SH-SY5Y (cell line): ENCODE measurements around the gene MR1.

Experiments used
- GATA2 ChIP-seq: IDR thresholded peaks from 2 replicates; pipeline ENCODE4 v1.6.1; 2011; ENCODE audit warnings: mild to moderate bottlenecking, low read depth, low read length
- GATA3 ChIP-seq: IDR thresholded peaks from 2 replicates; pipeline ENCODE4 v1.6.1; 2011; ENCODE audit warnings: low read depth, mild to moderate bottlenecking, low read length, moderate library complexity

MR1 gene

DNA sequence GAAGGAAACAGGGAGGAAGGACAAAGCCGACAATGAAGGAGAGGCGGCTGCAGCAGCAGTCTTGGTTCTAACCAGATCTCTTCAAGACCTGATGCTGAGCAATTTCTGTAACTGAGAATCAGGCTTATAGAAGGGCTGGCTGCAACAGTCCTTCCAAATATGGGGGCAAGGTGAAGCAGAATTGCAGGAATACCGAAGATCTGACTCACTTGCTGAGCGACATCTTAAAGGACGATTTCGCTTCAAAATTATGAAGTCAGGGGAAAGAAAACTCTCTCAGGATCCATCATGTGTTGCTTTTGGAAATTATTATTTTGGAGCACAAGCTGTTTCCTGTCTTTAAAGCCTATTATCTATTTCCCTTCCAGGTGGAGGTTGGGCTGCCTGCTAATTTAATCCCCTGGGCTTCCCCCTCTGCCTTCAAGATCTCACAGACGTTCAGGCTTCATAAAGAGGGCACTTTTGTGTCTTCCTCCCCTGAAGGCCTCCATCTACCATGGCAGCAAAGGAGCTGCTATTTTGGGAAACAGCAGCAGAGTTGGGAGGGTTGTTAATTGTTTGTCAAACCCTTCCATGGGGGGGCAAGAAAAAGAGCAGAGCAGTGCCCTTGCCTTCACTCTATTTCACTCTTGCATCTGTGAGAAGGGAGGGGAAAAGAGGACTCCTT lies 43.9 kb downstream of the MR1 start:
- no peak for TF ChIP-seq GATA2
- TF ChIP-seq GATA3: no peak

GRCh38 chr1:181079382-181079781 lies 45.6 kb downstream of the MR1 start:
- TF ChIP-seq GATA2 (no peak), GATA3 (no peak)

DNA sequence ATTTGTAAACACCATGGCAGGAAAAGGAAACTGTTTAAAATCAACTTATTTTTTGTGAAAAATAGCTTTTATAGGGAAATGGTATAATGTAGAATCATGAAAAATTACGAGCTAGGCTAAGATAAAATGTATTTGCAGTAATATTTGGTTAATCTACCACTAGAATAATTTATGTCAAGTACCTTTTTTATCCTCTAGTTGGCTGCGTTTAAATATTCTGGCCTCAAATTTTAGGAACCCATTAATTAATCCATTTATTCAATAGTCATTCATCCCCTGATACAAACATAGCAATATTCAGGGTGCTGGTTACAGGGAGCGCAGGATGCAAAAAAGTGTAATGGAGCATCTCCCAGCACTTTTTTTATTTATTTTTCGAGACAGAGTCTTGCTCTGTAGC lies 46.1 kb downstream of the MR1 start:
- TF ChIP-seq GATA3: no peak
- no peak for TF ChIP-seq GATA2

GRCh38 chr1:181080556-181080955 lies 46.8 kb downstream of the MR1 start:
- TF ChIP-seq GATA2: no peak
- no peak for TF ChIP-seq GATA3

DNA sequence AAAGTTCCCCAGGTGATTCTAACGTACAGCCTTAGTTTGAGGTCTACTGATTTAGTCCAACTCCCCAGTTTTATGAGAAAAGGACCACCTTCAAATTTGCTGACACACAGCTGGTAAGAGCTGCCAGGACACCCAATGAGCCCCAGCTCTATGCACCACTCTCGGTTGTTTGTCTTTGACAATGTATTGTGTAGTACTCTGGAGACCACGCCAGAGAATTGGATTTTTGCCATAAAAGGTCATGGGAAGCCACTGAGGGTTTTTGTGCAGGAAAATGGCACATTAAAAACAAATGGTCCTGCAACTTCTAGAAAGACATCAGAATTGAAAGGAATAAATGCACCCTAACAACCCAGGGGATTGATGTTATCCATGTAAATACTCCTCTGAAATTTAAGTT lies 47.6 kb downstream of the MR1 start:
- TF ChIP-seq GATA3: no peak

GRCh38 chr1:181083842-181084605 lies 50.2 kb downstream of the MR1 start:
- TF ChIP-seq GATA3: no peak
- TF ChIP-seq GATA2: no peak

DNA sequence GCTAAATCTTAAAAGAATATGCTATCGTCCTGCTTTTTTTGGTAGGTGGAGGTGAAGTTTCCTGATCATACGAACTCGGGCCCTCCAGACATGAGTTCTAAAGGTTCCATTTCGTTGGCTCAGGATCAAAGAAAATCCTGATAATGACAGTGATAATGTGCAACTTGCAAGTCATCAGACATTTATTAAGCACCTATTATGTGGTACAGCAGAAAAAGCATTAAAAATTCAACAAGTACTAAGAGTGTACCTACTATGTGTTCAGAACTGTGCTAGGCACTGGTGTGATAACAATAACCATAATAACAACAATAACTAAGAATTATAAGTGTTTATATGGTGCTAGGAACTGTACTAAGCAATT lies 50.8 kb downstream of the MR1 start:
- no peak for TF ChIP-seq GATA2
- no peak for TF ChIP-seq GATA3

GRCh38 chr1:181086091-181086490 lies 52.3 kb downstream of the MR1 start:
- TF ChIP-seq GATA3: no peak
- TF ChIP-seq GATA2: no peak

- no peak for TF ChIP-seq GATA2
- TF ChIP-seq GATA3: no peak
Observed at GRCh38 chr1:181086926-181087325, 53.1 kb downstream of the MR1 start.

- TF ChIP-seq GATA2 (no peak), GATA3 (no peak)
Observed at GRCh38 chr1:181087400-181087901, 53.7 kb downstream of the MR1 start.

DNA sequence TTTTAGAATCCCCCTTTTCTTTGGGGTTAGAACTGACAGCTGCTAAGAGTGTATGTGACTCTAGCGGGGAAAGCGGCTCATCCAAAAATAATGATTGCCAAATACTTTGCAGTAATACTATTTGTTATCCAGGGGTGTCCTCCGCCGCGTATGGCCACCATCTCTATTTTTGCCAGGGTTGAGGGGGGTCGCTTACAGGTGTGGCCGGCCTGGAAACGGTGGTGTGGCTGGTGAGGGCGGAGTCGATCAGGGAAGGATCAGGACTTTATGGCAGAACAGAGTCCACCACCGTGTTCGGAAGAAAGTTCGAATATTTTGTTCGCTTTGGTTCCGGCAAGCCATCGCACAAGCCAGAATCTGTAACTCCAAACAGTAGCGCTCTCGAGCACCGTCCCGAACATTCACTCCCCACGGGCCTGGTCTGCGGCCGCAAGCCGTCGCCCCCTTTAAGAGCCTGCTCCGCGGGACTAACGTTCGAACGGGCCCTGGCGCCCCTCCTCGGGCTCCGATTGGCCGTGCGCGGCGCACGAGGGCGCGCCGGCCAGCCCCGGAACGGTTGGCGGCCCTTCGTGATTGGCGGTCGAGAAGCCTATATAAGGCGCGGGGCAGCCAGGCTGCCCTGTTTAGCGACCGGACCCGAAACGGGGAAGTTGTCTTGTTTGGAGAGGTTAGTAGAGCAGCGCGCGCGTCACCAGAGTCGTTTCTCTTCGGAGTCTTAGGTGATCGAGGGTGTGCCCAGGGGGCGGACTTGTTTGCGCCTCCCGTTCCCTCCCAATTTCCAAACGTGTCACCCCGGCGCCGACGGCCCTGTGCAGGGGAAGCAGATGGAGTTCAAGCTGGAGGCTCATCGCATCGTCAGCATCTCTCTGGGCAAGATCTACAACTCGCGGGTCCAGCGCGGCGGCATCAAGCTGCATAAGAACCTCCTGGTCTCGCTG lies 54.6 kb downstream of the MR1 start, which contains the start of gene IER5:
TSS of gene IER5 (plus strand) at position 622 of the 938 bp plus-strand sequence. CDS start at position 825, 203 bp downstream.
- TF ChIP-seq GATA3: no peak
- TF ChIP-seq GATA2: no peak

DNA sequence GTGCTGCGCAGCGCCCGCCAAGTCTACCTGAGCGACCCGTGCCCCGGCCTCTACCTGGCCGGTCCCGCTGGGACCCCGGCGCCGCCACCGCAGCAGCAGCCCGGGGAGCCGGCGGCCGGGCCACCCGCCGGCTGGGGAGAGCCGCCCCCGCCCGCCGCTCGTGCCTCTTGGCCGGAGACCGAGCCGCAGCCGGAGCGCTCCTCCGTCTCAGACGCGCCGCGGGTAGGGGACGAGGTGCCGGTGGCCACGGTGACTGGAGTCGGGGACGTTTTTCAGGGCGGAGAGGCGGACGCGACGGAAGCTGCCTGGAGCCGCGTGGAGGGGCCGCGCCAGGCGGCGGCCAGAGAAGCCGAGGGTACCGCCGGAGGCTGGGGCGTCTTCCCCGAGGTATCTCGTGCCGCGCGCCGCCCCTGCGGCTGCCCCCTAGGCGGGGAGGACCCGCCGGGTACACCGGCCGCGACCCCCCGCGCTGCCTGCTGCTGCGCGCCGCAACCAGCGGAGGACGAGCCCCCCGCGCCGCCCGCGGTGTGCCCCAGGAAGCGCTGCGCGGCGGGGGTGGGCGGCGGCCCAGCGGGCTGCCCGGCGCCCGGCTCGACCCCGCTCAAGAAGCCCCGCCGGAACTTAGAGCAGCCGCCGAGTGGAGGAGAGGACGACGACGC lies 55.4 kb downstream of the MR1 start:
- TF ChIP-seq GATA3 (no peak), GATA2 (no peak)

DNA sequence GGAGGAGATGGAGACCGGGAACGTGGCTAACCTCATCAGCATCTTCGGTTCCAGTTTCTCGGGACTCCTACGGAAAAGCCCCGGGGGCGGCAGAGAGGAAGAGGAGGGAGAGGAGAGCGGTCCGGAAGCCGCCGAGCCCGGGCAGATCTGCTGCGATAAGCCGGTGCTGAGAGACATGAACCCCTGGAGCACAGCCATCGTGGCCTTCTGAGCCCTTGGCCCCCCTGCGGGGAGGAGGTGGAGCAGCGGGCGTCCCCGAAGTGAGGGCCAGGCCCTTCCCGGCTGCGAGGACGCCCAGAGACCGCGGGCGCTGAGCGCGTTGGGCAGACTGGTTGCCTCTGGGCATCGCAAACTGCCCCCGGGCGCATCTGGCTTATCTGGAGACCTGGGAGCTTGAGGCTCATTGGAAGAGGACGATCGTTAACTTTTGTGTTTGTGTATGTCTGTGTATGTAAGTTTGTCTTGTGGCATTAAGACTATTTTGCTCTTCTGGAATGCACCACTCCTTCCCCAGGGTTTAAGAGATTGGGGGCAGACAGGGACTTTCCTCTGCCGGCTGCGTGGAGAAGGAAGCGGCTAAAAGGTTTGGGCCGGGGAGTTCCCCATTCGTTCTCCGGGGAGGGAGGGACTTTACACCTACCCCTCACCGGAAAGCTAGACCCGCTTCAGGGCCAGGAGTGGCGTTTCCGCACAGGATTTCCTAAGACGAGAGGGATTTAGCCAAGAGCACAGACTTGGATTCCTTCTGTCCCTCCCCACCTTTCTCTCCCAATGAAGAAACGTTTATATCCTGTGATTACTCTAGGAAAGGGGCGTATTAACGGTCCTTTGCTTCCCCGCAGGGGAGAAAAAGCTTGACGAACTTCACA lies 56.1 kb downstream of the MR1 start:
- TF ChIP-seq GATA2 (peak; percentile 97), GATA3 (peak; percentile 54; the same call in 1 of the 2 replicates)
